Measurements from ENCODE around the gene ERP44. TPM values are rescaled to one million over a fixed set of nuclear protein-coding genes. Genes with fewer than 3 reads are reported as not detected.

ERP44 gene
- total and polyA plus RNA-seq, 2 donors (not counting 3 experiments of a cell fraction or from before 2014, with no cell fraction given) = 9.9 to 21.4 TPM

DNA sequence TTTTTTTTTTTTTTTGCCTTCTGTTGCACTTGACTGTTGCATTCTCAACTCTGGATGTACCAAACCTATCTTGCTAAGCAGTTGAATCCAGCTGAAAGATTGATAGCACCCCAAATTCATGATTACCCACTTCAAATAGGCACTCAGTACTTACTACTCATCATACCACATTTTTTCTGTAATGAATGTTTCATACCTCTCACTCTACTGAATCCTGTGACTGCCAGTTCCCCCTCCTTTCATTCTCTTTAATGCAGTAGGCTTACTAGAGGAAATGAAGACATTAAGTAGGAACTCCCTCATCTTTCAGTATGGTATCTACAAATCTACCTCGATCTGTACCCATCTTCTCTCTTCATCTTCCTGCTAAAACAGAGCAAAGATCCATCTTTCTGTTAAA lies 7.1 kb upstream of the ERP44 start:
- no peak overlapping the region for H2AFZ ChIP-seq (ENCODE audit: low read depth, low read length)
- FAIRE-seq (no peak), DNase-seq (ENCODE audit: low read depth, low spot score) (no peak)
- no peak overlapping the region for H3K4me3 ChIP-seq (replicated peaks in 1 of 3; ENCODE audit: insufficient read depth in 1 of 3, low read depth in 1 of 3, low read length in 3 of 3)
- no TSS peak for BruUV-seq (replicated peaks)
- H4K20me1 ChIP-seq (replicated peaks; ENCODE audit: control insufficient read depth, extremely low read depth, insufficient read depth, low read length) = no peaks in the 10 kb centered on the region
- no peak overlapping the region for H3K9ac ChIP-seq (replicated peaks; ENCODE audit: extremely low read depth, insufficient read depth, low read length)
- no peaks in the 10 kb centered on the region for H3K9me3 ChIP-seq (replicated peaks; ENCODE audit: control insufficient read depth, insufficient read depth, low read length)
- H3K27me3 ChIP-seq (ENCODE audit: control insufficient read depth in 2 of 2, insufficient read depth in 2 of 2, low read length in 2 of 2) = no peaks in the 10 kb centered on the region
- H3K36me3 ChIP-seq (ENCODE audit: control insufficient read depth in 2 of 2, extremely low read depth in 1 of 2, insufficient read depth in 2 of 2, low read length in 2 of 2) = peaks cover 4 to 11% of the 10 kb centered on the region in 2 experiments
- TF ChIP-seq, protein P1, sequence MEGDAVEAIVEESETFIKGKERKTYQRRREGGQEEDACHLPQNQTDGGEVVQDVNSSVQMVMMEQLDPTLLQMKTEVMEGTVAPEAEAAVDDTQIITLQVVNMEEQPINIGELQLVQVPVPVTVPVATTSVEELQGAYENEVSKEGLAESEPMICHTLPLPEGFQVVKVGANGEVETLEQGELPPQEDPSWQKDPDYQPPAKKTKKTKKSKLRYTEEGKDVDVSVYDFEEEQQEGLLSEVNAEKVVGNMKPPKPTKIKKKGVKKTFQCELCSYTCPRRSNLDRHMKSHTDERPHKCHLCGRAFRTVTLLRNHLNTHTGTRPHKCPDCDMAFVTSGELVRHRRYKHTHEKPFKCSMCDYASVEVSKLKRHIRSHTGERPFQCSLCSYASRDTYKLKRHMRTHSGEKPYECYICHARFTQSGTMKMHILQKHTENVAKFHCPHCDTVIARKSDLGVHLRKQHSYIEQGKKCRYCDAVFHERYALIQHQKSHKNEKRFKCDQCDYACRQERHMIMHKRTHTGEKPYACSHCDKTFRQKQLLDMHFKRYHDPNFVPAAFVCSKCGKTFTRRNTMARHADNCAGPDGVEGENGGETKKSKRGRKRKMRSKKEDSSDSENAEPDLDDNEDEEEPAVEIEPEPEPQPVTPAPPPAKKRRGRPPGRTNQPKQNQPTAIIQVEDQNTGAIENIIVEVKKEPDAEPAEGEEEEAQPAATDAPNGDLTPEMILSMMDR (IDR thresholded peaks at IDR 0.05; ENCODE audit: extremely low read depth in 1 of 2, insufficient read depth in 1 of 2, low read depth in 1 of 2, low read length in 2 of 2) = no peak
- TF ChIP-seq EZH2 (IDR thresholded peaks at IDR 0.05; ENCODE audit: borderline replicate concordance, low read depth, low read length, severe bottlenecking) (no peak), FOS (IDR thresholded peaks at IDR 0.05; ENCODE audit: borderline replicate concordance, insufficient read depth, low read length) (no peak)
- TF ChIP-seq, protein P2, sequence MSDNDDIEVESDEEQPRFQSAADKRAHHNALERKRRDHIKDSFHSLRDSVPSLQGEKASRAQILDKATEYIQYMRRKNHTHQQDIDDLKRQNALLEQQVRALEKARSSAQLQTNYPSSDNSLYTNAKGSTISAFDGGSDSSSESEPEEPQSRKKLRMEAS (IDR thresholded peaks at IDR 0.05; ENCODE audit: insufficient read depth, insufficient read length) = no peak
- H3K79me2 ChIP-seq (ENCODE audit: control insufficient read depth, insufficient read depth, low read length) = no peaks in the 10 kb centered on the region
- POLR2A ChIA-PET = no interaction called here
- no peak overlapping the region for H3K27ac ChIP-seq (ENCODE audit: insufficient read depth, low read depth, low read length)
- H3K9me1 ChIP-seq (replicated peaks; ENCODE audit: control insufficient read depth, extremely low read depth, insufficient read depth, low read length) = no peaks in the 10 kb centered on the region
- intact Hi-C loops (cut with micrococcal nuclease) = no loop called here
- no peaks in the 10 kb centered on the region for H3K4me1 ChIP-seq (ENCODE audit: control insufficient read depth, extremely low read depth, insufficient read depth, low read length)
- dilution Hi-C loops (cut with MboI; ENCODE audit: extremely low pct_ligation_motif_present, low sequenced_read_pairs) = no loop called here
- no peak overlapping the region for H3K4me2 ChIP-seq (ENCODE audit: insufficient read depth, low read length)
- CTCF ChIA-PET = interaction anchor here (0.8 kb wide), 1 partner anchor 918 kb away, joined by 3 read pairs; no protein-coding TSS in a partner anchor

DNA sequence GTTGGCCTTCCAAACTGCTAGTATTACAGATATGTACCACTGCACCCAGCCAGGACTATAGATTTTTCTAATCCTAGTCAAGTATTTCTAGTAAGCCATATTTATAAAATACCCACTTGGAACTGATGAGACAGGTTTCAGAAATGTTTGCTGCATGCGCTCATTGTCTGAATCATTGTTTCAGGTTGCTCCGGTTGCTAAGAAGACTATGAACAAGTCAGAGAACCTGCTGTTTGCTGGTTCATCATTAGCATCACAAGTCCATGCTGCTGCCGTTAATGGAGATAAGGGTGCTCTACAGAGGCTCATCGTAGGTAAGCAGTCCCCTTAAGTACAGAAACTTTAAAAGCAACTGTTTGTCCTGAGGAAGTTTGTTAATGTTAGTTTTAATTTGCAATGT lies 5.5 kb upstream of the ERP44 start:
- dilution Hi-C loops (cut with MboI; ENCODE audit: extremely low pct_ligation_motif_present, low sequenced_read_pairs) (no loop called here), intact Hi-C loops (cut with micrococcal nuclease) (no loop called here)
- Histone ChIP-seq H4K20me1 (replicated peaks; ENCODE audit: control insufficient read depth, extremely low read depth, insufficient read depth, low read length) (no peaks in the 10 kb centered on the region), H3K27me3 (ENCODE audit: control insufficient read depth in 2 of 2, insufficient read depth in 2 of 2, low read length in 2 of 2) (no peaks in the 10 kb centered on the region), H3K9me1 (replicated peaks; ENCODE audit: control insufficient read depth, extremely low read depth, insufficient read depth, low read length) (no peaks in the 10 kb centered on the region), H3K4me3 (replicated peaks in 1 of 3; ENCODE audit: insufficient read depth in 1 of 3, low read depth in 1 of 3, low read length in 3 of 3) (no peak overlapping the region), H3K36me3 (ENCODE audit: control insufficient read depth in 2 of 2, extremely low read depth in 1 of 2, insufficient read depth in 2 of 2, low read length in 2 of 2) (peaks cover 4 to 11% of the 10 kb centered on the region in 2 experiments), H3K4me2 (ENCODE audit: insufficient read depth, low read length) (no peak overlapping the region), H3K79me2 (ENCODE audit: control insufficient read depth, insufficient read depth, low read length) (peaks cover 3% of the 10 kb centered on the region), H3K9ac (replicated peaks; ENCODE audit: extremely low read depth, insufficient read depth, low read length) (no peak overlapping the region), H3K9me3 (replicated peaks; ENCODE audit: control insufficient read depth, insufficient read depth, low read length) (no peaks in the 10 kb centered on the region), H3K4me1 (ENCODE audit: control insufficient read depth, extremely low read depth, insufficient read depth, low read length) (peaks cover 7% of the 10 kb centered on the region), H3K27ac (ENCODE audit: insufficient read depth, low read depth, low read length) (no peak overlapping the region), H2AFZ (ENCODE audit: low read depth, low read length) (no peak overlapping the region)
- ChIA-PET POLR2A (no interaction called here), CTCF (no interaction called here)
- TF ChIP-seq, protein P1 (IDR thresholded peaks at IDR 0.05; ENCODE audit: extremely low read depth in 1 of 2, insufficient read depth in 1 of 2, low read depth in 1 of 2, low read length in 2 of 2) = no peak
- no TSS peak for BruUV-seq (replicated peaks)
- DNase-seq (ENCODE audit: low read depth, low spot score) = no peak
- FAIRE-seq = no peak

All from endothelial cell of umbilical vein (primary cell).